ENCODE measurements around the gene C5orf63.
"Not testable (repeated sequence)": the region's sequence is repeated elsewhere in the genome, so short reads cannot be mapped to it uniquely, and the experiment has no call there.

The C5orf63 gene

DNA sequence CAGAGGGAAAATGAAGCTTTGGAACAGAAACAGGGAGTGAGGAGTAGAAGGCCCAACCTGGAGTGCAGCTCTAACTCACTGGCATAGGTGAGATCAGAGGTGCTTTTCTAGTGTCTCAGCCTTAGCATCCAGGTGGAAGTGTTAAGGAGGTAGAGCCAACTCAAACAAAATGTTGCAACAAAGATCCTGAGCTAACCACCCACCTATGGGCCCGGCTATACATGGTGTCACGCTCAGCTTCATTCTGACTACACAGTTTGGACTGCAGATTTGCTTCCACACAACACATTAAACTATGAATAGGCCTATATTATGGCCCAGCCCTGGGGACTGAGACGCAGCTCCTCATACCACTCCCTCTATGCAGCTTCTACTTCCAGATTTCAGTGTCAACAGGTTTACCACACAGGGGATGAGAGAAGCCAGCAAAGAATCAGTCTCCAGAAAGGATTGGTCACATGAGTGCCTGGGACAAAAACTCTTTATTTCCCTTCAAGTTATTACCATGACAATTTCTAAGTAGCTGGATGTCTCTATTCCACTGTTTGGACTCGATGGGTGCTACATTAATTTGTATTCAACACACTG lies 9.0 kb downstream of the C5orf63 start:
- Histone ChIP-seq H3K4me1 (ENCODE audit: insufficient read depth, low read length) (peaks cover 23% of the 10 kb centered on the region), H3K36me3 (ENCODE audit: insufficient read depth, low read length) (no peaks in the 10 kb centered on the region), H3K9me3 (ENCODE audit: low read length) (no peaks in the 10 kb centered on the region), H3K27me3 (ENCODE audit: insufficient read depth, low read length) (no peaks in the 10 kb centered on the region), H3K4me3 (ENCODE audit: low read length) (no peak overlapping the region), H2AFZ (ENCODE audit: low read depth, low read length) (no peak overlapping the region)

- Histone ChIP-seq H3K9me3 (ENCODE audit: low read length) (no peaks in the 10 kb centered on the region), H3K36me3 (ENCODE audit: insufficient read depth, low read length) (no peaks in the 10 kb centered on the region), H3K27me3 (ENCODE audit: insufficient read depth, low read length) (no peaks in the 10 kb centered on the region), H2AFZ (ENCODE audit: low read depth, low read length) (no peak overlapping the region), H3K4me3 (ENCODE audit: low read length) (no peak overlapping the region), H3K4me1 (ENCODE audit: insufficient read depth, low read length) (peaks cover 20% of the 10 kb centered on the region)
Observed at GRCh38 chr5:127063257-127063913, 9.9 kb downstream of the C5orf63 start.

DNA sequence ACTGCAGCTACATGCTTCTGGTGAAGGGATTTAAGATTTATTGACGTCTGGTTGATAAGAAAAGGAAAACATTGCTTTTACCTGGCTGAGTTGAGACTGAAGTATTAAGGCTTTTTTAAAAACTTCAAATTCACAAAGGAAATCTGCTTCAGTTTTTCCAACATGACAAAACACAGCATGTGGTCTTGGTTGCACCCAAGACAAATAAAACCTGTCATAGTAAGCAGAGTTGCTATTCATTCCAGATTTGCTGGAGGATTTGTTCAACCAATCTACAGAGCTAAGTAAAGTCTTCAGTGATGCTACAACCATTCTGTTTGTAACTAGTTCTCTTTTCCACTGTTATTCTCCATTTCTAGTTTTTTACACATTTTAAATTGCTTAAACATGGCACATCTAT lies 11.3 kb downstream of the C5orf63 start:
- no peak overlapping the region for H2AFZ ChIP-seq (ENCODE audit: low read depth, low read length)
- H3K36me3 ChIP-seq (ENCODE audit: insufficient read depth, low read length) = no peaks in the 10 kb centered on the region
- no peak overlapping the region for H3K4me3 ChIP-seq (ENCODE audit: low read length)
- H3K9me3 ChIP-seq (ENCODE audit: low read length) = no peaks in the 10 kb centered on the region
- peaks cover 20% of the 10 kb centered on the region for H3K4me1 ChIP-seq (ENCODE audit: insufficient read depth, low read length)
- H3K27me3 ChIP-seq (ENCODE audit: insufficient read depth, low read length) = no peaks in the 10 kb centered on the region

DNA sequence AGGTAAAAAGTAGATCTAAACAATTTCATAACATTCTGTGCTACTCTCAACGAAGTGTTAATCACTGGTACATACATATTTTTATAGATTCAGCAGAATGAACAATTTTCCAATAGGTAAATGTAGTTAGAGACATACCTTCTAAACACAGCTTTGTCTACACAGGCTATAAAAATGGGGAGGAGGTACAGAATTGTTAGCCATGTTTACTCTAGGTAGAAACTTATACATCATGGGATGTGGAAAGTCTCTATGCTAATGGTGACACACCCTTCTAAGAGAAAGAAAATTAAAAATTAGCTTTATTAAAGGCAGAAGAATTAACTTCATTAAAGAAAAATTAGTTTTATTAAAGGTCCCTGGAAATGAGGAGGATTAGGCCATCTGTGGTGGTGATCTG lies 11.8 kb downstream of the C5orf63 start:
- no peaks in the 10 kb centered on the region for H3K27me3 ChIP-seq (ENCODE audit: insufficient read depth, low read length)
- H3K4me3 ChIP-seq (ENCODE audit: low read length) = no peak overlapping the region
- H3K9me3 ChIP-seq (ENCODE audit: low read length) = no peaks in the 10 kb centered on the region
- H3K4me1 ChIP-seq (ENCODE audit: insufficient read depth, low read length) = peaks cover 20% of the 10 kb centered on the region
- H2AFZ ChIP-seq (ENCODE audit: low read depth, low read length) = no peak overlapping the region
- no peaks in the 10 kb centered on the region for H3K36me3 ChIP-seq (ENCODE audit: insufficient read depth, low read length)

DNA sequence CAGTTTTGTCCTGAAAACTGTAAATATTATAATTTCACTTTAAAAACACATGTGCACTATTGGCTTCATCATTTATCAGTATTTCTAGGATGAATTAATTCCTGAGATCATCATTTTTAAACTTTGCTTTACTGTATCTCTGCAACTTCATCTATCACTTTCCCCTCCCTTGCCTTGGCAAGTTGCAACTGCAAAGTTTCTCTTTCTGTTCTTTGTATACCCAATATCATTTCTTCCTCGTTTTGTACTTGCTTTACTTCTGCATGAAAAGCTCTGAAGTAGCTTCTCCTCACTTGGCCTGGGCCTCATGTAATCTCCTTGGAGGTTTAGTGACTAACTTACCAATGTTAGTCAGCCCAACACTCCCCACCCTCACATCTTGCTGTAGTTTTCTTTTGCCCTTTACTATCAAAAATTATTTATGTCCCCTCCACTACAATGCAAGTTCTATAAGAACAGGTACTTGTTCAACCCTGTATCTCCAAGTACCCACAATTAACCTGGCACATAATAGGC lies 12.8 kb downstream of the C5orf63 start:
- no peaks in the 10 kb centered on the region for H3K9me3 ChIP-seq (ENCODE audit: low read length)
- no peaks in the 10 kb centered on the region for H3K36me3 ChIP-seq (ENCODE audit: insufficient read depth, low read length)
- H3K4me1 ChIP-seq (ENCODE audit: insufficient read depth, low read length) = peaks cover 20% of the 10 kb centered on the region
- no peak overlapping the region for H3K4me3 ChIP-seq (ENCODE audit: low read length)
- H3K27me3 ChIP-seq (ENCODE audit: insufficient read depth, low read length) = no peaks in the 10 kb centered on the region
- H2AFZ ChIP-seq (ENCODE audit: low read depth, low read length) = no peak overlapping the region

- H2AFZ ChIP-seq (ENCODE audit: low read depth, low read length) = no peak overlapping the region
- H3K4me3 ChIP-seq (ENCODE audit: low read length) = no peak overlapping the region
Observed at GRCh38 chr5:127056896-127057295, 16.4 kb downstream of the C5orf63 start.

DNA sequence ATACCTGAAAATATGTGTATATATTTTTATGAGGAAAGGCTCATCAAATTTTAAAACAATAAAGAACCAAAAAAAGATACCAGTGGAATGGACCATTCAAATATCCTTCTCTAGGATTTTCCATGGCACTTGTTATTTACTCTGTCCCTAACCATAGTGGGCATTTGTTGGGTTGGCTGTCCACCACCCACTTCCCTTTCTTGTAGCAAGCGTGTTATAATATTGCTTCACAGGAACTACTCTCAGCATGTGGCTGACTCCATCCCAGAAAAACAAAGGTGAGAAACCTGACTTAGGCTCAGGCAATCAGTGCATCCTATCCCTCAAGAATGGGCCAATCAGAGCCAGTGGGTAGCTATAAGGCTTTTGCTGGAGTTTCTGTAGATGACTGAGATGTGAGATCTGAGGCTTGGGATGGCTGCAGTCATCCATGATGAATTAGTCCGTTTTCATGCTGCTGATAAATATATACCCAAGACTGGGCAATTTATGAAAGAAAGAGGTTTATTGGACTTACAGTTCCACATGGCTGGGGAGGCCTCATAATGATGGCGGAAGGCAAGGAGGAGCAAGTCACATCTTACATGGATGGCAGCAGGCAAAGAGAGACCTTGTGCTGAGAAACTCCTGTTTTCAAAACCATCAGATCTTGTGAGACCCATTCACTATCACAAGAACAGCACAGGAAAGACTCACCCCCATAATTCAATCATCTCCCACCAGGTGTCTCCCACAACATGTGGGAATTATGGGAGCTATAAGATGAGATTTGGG lies 17.2 kb downstream of the C5orf63 start:
- Histone ChIP-seq H2AFZ (ENCODE audit: low read depth, low read length) (no peak overlapping the region), H3K27me3 (ENCODE audit: insufficient read depth, low read length) (no peaks in the 10 kb centered on the region), H3K4me3 (ENCODE audit: low read length) (no peak overlapping the region), H3K36me3 (ENCODE audit: insufficient read depth, low read length) (no peaks in the 10 kb centered on the region), H3K4me1 (ENCODE audit: insufficient read depth, low read length) (no peaks in the 10 kb centered on the region), H3K9me3 (ENCODE audit: low read length) (no peaks in the 10 kb centered on the region)

More at GRCh38 chr5:127056896-127057295, 16.4 kb downstream of the C5orf63 start:
- no peaks in the 10 kb centered on the region for H3K36me3 ChIP-seq (ENCODE audit: insufficient read depth, low read length)
- H3K27me3 ChIP-seq (ENCODE audit: insufficient read depth, low read length) = no peaks in the 10 kb centered on the region
- no peaks in the 10 kb centered on the region for H3K4me1 ChIP-seq (ENCODE audit: insufficient read depth, low read length)
- no peaks in the 10 kb centered on the region for H3K9me3 ChIP-seq (ENCODE audit: low read length)

DNA sequence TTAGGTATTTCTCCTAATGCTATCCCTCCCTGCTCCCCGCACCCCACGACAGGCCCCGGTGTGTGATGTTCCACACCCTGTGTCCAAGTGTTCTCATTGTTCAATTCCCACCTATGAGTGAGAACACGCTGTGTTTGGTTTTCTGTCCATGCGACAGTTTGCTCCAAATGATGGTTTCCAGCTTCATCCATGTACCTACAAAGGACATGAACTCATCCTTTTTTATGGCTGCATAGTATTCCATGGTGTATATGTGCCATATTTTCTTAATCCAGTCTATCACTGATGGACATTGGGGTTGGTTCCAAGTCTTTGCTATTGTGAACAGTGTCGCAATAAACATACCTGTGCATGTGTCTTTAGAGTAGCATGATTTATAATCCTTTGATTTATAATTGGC lies 19.8 kb downstream of the C5orf63 start:
- H3K4me3 ChIP-seq (ENCODE audit: low read length); H3K4me1 ChIP-seq (ENCODE audit: insufficient read depth, low read length); H3K36me3 ChIP-seq (ENCODE audit: insufficient read depth, low read length); H2AFZ ChIP-seq (ENCODE audit: low read depth, low read length); H3K9me3 ChIP-seq (ENCODE audit: low read length); H3K27me3 ChIP-seq (ENCODE audit: insufficient read depth, low read length): not testable (repeated sequence)

GRCh38 chr5:127053049-127053448 lies 20.3 kb downstream of the C5orf63 start:
- H3K9me3 ChIP-seq (ENCODE audit: low read length) = no peaks in the 10 kb centered on the region
- no peaks in the 10 kb centered on the region for H3K36me3 ChIP-seq (ENCODE audit: insufficient read depth, low read length)
- H3K4me1 ChIP-seq (ENCODE audit: insufficient read depth, low read length) = no peaks in the 10 kb centered on the region
- H3K27me3 ChIP-seq (ENCODE audit: insufficient read depth, low read length) = no peaks in the 10 kb centered on the region
- H2AFZ ChIP-seq (ENCODE audit: low read depth, low read length) = no peak overlapping the region
- H3K4me3 ChIP-seq (ENCODE audit: low read length) = no peak overlapping the region

- Histone ChIP-seq H3K4me1 (ENCODE audit: insufficient read depth, low read length) (no peaks in the 10 kb centered on the region), H3K9me3 (ENCODE audit: low read length) (no peaks in the 10 kb centered on the region), H2AFZ (ENCODE audit: low read depth, low read length) (no peak overlapping the region), H3K27me3 (ENCODE audit: insufficient read depth, low read length) (no peaks in the 10 kb centered on the region), H3K36me3 (ENCODE audit: insufficient read depth, low read length) (no peaks in the 10 kb centered on the region), H3K4me3 (ENCODE audit: low read length) (no peak overlapping the region)
Observed at GRCh38 chr5:127051591-127051990, 21.7 kb downstream of the C5orf63 start.

- H2AFZ ChIP-seq (ENCODE audit: low read depth, low read length) = no peak overlapping the region
- no peaks in the 10 kb centered on the region for H3K36me3 ChIP-seq (ENCODE audit: insufficient read depth, low read length)
Observed at GRCh38 chr5:127046343-127047072, 26.8 kb downstream of the C5orf63 start.

GRCh38 chr5:127042593-127042992 lies 30.7 kb downstream of the C5orf63 start:
- H3K36me3 ChIP-seq (ENCODE audit: insufficient read depth, low read length) = no peaks in the 10 kb centered on the region
- H2AFZ ChIP-seq (ENCODE audit: low read depth, low read length) = no peak overlapping the region
- no peak overlapping the region for H3K4me3 ChIP-seq (ENCODE audit: low read length)
- no peaks in the 10 kb centered on the region for H3K27me3 ChIP-seq (ENCODE audit: insufficient read depth, low read length)
- no peaks in the 10 kb centered on the region for H3K9me3 ChIP-seq (ENCODE audit: low read length)
- H3K4me1 ChIP-seq (ENCODE audit: insufficient read depth, low read length) = peaks cover 10% of the 10 kb centered on the region

More at GRCh38 chr5:127046343-127047072, 26.8 kb downstream of the C5orf63 start:
- Histone ChIP-seq H3K27me3 (ENCODE audit: insufficient read depth, low read length) (no peaks in the 10 kb centered on the region), H3K9me3 (ENCODE audit: low read length) (no peaks in the 10 kb centered on the region), H3K4me3 (ENCODE audit: low read length) (no peak overlapping the region), H3K4me1 (ENCODE audit: insufficient read depth, low read length) (peaks cover 10% of the 10 kb centered on the region)

GRCh38 chr5:127041571-127041970 lies 31.7 kb downstream of the C5orf63 start:
- Histone ChIP-seq H3K4me1 (ENCODE audit: insufficient read depth, low read length) (peaks cover 10% of the 10 kb centered on the region), H3K4me3 (ENCODE audit: low read length) (no peak overlapping the region), H2AFZ (ENCODE audit: low read depth, low read length) (no peak overlapping the region), H3K36me3 (ENCODE audit: insufficient read depth, low read length) (no peaks in the 10 kb centered on the region), H3K27me3 (ENCODE audit: insufficient read depth, low read length) (no peaks in the 10 kb centered on the region), H3K9me3 (ENCODE audit: low read length) (no peaks in the 10 kb centered on the region)

All from neuron (in vitro differentiated cells).